ENCODE results near the gene BCAN.

DNA sequence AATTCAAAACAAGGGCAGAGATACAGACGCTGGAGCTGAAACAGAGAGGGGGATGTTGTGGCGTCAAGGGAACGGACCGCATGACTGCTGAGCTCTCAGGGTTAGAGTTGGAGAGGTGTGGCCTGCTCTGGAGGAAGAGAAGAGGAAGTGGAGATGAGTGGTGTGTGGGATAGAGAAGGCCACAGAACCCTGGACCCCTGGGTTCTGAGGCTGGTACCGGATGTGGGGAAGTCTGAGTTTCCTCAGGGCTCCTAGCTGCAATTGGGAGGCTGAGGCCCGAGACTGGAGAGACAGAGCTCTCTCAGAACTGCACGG is 1.8 kb downstream of the BCAN start:
- no peak for TF ChIP-seq CTCF (IDR thresholded peaks at IDR 0.05 in 8 of 11, conservative IDR thresholded peaks at IDR 0.05 in 3 of 11)
- no peak for TF ChIP-seq POLR2AphosphoS5 (IDR thresholded peaks at IDR 0.05)

Data from spleen (tissue), 7 donors.